Measurements from ENCODE around the gene AVPR2.

The AVPR2 gene

DNA sequence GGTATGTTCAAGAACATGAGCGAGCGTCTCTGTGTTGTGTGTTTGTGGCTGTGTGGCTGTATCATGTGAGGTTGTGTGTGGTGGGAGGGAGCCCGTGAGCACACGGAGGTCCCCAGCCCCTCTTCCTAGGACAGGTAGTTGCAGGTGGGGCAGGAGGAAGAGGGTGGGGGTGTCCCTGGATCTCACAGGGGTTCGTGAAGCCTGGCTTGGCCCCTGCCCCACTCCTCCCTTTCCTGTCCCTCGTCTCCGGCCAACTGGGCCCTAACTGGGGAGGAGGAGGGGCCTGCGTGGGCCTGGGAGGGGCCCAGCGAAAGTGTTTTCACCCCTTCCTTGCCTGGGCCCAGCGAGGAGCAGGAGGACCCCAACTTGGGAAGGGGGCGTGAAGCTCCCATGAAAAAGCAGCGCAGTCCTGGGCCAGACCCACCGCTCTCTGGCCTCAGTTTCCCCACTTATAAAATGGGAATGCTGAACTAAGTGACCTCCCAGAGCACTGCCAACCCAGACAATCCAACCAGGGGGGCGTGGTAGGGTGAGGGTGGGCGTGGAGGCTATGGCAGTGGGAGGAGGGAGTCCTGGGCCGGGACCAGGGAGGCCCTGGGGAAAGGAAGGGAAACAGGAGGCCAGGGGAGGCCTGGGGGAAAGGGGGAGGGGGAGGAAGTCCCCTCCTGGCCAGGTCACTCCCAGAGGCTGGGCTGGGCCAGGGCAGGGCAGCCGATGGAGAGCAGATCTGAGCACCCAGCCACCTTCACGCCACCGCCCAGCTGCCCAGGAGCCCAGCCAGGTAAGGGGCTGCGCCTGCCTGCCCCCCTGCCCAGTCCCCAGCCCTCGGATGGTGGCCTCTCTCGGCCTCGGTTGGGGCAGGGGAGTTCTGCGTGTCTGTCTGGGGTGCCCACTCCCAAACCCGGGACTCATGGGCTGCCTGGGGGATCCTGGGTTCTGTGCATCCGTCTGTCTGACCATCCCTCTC is at the start of gene AVPR2:
AVPR2 (plus strand) TSS at position 683 of the 967 bp plus-strand sequence. CDS start 473 bp downstream, outside the sequence.
- DNase-seq: no peak

- no peak for DNase-seq
Measured at GRCh38 chrX:153854702-153855101, 49.8 kb upstream of the AVPR2 start.

- DNase-seq: no peak
Measured at GRCh38 chrX:153857348-153857903, 47.0 kb upstream of the AVPR2 start.

DNA sequence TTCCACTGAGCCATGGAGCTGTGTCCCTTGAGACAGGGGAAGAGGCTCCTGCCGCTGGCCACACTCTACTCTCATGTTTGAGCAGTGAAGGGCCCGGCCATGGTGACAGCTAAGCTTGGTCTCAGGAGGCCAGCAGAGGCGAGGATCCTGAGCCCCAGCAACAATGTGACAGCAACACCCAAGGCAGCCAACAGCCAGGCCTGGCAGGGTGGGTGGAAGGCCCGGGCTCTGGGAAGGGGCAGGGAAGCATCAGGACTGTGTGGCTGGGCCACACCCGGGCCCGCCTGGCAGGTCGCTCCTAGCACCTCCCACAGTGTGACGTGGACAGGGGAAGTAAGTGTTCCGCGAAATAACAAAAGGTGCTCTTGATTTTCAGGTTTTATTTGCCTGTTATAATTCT is 43.3 kb upstream of the AVPR2 start:
- DNase-seq: no peak

GRCh38 chrX:153861733-153862310 is 42.7 kb upstream of the AVPR2 start:
- DNase-seq: no peak

DNA sequence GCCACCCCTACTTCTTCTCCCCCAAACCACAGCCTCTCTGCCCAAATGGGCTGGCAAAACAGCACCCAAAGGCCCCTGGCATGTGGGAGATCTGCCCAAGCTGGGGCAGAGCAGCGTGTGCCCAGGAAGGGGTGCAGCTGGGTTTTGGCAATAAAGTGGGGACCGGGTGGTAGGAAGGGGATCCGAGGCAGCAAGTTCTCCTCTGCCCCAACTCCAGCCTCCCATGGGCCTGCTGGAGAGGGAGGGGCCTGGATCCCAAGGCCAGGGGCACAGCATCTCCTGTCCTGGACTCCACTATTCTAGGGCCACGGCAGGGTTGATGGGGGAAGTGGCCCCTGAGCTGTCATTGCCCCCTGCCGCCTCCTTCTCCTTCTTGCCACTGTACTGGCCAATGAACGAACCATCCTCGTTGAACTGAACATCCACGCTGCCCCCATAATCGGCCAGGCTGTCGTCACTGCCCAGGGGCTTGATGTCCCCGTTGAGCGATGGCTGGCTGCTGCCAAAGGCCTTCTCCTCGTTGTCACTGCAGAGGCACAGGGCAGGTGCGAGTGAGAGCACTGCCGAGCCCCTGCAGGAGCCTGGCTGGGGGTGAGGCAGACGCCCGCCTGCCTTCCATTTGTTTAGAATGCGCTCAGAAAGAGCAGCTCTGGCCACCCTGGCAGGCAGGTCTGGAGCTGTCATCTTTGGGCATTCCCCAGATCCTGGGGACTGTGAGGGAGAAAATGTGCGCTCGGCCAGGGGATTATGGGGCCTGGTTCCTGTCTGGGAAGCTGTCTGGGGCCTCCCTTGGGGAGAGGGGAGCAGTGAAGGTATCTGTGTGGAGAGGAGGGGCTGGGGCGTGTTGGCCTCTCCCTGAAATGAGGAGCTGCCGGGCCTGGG is 41.9 kb upstream of the AVPR2 start:
- DNase-seq: no peak

DNA sequence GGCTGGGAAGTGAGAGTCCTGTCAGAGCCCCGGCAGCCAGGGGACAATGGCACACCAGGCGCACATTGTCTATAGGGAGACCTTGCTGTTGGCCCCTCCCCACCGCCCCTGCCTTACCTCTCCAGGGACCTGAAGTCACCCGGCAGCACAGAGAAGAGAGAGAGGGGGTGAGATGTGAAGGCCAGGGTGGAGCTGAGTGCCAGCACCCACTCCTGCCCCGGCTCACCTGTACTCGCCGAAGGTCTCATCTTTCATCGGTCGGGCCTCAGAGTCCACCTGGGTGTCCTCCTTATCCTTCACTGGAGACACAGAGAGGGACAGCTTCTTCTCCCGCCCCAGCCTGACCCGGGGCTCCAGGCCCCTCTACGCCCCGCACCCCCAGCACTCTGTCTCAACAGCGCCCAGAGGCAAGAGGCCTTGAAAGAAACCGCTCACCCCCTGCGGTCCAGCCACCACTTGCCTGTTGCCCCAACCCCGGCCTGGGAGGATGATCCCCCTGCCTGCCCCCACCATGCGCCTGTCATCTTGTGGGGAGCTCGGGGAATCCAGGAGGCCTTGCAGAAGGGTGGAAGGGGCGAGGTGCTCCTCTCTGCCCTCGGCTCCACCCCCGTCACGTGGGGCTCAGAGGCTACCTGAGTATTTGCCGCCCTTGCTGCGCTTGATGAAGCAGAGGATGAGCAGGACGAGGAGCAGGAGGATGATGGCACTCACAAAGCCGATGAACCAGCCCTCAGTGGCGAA is 41.1 kb upstream of the AVPR2 start:
- DNase-seq: no peak

GRCh38 chrX:153864101-153864500 is 40.4 kb upstream of the AVPR2 start:
- no peak for DNase-seq

DNA sequence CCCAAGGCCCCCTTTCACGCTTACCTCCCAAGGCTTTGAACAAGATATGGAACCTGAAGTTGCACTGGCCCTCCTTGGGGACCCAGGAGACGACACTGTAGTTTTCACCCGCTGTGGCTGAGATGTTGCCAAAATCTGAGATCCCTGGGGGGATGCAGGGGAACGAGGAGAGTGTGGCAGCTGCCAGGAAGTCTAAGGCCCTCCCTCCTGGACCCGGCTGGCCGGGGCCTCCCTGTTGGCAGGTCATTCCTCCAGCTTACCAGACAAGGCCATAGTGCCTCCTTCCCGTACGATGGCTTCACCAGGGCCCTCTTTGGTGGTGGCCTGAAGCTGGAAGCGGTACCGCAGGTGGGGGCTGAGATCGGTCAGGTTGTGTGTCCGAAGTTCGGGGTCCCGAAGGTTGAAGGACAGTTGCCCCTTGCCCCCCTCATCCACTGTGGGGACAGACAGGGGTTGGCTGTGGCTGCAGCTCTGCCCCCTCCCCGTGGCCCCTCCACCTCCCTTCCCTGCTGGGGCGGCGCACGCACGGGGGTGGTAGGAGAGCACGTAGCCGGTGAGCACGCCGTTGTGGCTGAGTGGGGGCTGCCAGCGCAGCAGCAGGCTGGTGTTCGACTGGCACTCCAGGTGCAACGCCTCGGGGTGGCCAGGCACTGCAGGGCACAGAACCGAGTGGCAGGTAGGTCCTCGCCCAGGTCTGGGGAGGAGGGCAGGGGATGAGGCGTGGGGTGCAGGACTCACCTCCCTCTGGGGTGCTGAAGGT is 39.7 kb upstream of the AVPR2 start:
- no peak for DNase-seq

- DNase-seq: no peak
Measured at GRCh38 chrX:153865321-153865580, 39.2 kb upstream of the AVPR2 start.

DNA sequence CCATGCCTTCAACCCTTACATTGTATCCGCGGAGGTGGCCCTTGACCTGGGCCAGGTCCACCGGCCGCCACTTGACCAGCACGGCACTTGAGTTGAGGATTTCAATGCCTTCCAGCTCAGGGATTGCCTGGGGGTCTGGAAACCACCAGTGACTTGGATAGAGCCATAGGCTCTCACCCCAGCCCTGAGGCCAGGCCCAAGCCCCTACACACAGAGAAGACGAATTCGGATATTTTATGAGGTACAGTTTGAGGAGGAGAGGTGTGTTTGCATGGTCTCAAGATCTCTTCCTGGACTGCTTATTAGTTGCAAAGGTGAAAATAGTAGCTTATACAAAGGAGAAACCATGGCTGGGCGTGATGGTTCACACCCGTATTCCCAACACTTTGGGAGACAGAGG is 38.8 kb upstream of the AVPR2 start:
- no peak for DNase-seq

DNA sequence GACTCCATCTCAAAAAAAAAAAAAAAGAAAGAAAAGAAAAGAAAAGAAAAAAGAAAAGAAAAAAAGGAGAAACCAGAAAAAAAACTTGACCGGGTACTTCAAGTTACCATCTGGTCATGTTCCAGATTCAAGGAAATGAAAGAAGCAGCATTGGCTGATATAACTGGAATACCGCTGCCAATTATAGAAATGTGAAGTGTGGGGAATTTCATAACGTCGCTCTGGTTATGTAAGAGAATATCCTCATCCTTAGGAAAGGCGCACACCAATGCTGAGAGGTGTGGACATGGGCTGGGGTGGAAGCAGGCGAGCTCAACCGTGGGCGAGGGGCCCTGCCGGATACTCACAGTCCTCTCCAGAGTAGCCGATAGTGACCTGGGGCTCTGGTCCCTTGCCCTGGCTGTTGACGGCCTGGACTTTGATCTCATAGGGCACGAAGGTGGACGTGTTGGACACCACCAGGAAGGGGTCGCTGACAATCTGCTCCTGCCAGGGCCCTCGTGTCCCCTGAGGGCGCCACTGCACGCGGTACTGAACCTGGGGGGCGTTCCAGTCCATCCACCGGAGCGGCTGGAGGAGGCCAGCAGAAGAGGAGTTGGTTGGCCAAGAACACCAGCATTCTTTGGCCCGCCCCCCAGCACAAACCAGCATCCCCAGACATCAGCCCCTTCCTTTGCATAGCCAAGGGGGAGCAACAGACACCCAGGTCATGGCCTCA is 38.0 kb upstream of the AVPR2 start:
- no peak for DNase-seq

- no peak for DNase-seq
Measured at GRCh38 chrX:153867139-153867538, 37.3 kb upstream of the AVPR2 start.

- DNase-seq: no peak
Measured at GRCh38 chrX:153867671-153868070, 36.8 kb upstream of the AVPR2 start.

- no peak for DNase-seq
Measured at GRCh38 chrX:153868576-153869472, 35.6 kb upstream of the AVPR2 start.

DNA sequence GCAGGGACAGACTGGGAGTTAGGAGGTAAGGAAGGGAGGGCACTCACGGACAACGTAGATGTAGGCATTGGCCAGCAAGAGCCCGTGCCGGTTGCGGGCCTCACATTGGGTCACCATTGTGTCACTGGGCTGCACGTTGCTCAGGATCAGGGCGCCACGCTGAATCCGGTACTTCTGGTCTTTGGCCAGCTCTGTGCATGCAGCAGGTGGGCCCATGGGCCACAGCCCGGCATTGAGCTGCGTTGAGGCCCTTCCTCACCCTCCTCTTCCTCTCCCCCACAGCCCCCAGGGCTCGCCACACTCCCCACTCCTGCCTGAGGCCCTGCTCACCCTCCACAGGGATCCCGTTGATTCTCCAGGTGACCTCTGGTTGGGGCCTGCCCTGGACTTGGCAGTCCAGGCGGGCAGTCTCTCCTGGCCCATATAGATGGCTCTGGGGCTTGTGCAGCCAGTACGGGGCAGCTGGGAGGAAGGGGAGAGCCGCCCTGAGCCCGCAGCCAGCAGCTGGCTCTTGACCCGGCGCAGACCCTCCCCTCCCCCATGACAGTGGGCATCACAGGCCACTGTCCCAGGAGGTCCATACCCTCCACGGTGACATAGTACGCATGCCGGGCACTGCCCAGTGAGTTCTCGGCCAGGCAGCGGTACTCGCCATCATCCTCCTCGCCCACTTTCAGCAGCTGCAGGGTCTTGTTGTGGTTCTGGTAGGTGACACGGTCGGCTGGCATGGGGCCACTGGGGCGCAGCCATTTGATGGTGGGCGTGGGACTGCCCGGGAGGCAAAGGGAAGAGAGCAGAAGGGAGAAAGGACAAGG is 34.8 kb upstream of the AVPR2 start:
- no peak for DNase-seq

GRCh38 chrX:153870288-153870690 is 34.2 kb upstream of the AVPR2 start:
- no peak for DNase-seq

GRCh38 chrX:153870791-153871360 is 33.6 kb upstream of the AVPR2 start:
- DNase-seq: no peak

GRCh38 chrX:153871451-153871850 is 33.0 kb upstream of the AVPR2 start:
- no peak for DNase-seq

All from NCI-H187 (cell line).